OCI-M2 (cell line): ENCODE measurements around the gene SEZ6.

Experiments
- DNase-seq: peaks from one replicate; lab custom pipeline; 2025; ENCODE audit not compliant: unreplicated experiment; lab: John Stamatoyannopoulos, UW

Gene SEZ6

GRCh38 chr17:28978356-28978964 lies 27.4 kb downstream of the SEZ6 start:
- no peak for DNase-seq

- no peak for DNase-seq
Measured at GRCh38 chr17:28977659-28978355, 28.0 kb downstream of the SEZ6 start.

GRCh38 chr17:28975646-28976045 lies 30.2 kb downstream of the SEZ6 start:
- DNase-seq, result no peak

GRCh38 chr17:28975031-28975430 lies 30.8 kb downstream of the SEZ6 start:
- no peak for DNase-seq

GRCh38 chr17:28974451-28974850 lies 31.4 kb downstream of the SEZ6 start:
- DNase-seq, result no peak

- no peak for DNase-seq
Measured at GRCh38 chr17:28973425-28973824, 32.4 kb downstream of the SEZ6 start.

GRCh38 chr17:28972437-28972836 lies 33.4 kb downstream of the SEZ6 start:
- no peak for DNase-seq

GRCh38 chr17:28970879-28971278 lies 35.0 kb downstream of the SEZ6 start:
- DNase-seq, result no peak

GRCh38 chr17:28969706-28970393 lies 36.0 kb downstream of the SEZ6 start:
- DNase-seq, result no peak

GRCh38 chr17:28968914-28969295 lies 36.9 kb downstream of the SEZ6 start:
- DNase-seq, result no peak

GRCh38 chr17:28968231-28968913 lies 37.5 kb downstream of the SEZ6 start:
- no peak for DNase-seq

- DNase-seq, result no peak
Measured at GRCh38 chr17:28967221-28968135, 38.4 kb downstream of the SEZ6 start.

GRCh38 chr17:28963841-28964240 lies 42.0 kb downstream of the SEZ6 start:
- no peak for DNase-seq

- DNase-seq, result no peak
Measured at GRCh38 chr17:28963055-28963611, 42.7 kb downstream of the SEZ6 start.

- DNase-seq, result no peak
Measured at GRCh38 chr17:28961391-28961790, 44.4 kb downstream of the SEZ6 start.

GRCh38 chr17:28960256-28961061 lies 45.4 kb downstream of the SEZ6 start:
- DNase-seq, result no peak

- DNase-seq, result no peak
Measured at GRCh38 chr17:28959471-28959871, 46.4 kb downstream of the SEZ6 start.

- no peak for DNase-seq
Measured at GRCh38 chr17:28958820-28959455, 46.9 kb downstream of the SEZ6 start.

GRCh38 chr17:28957992-28958355 lies 47.9 kb downstream of the SEZ6 start:
- no peak for DNase-seq
